ENCODE results near the gene CERK. TPM values are rescaled to one million over a fixed set of nuclear protein-coding genes. Genes with fewer than 3 reads are reported as not detected.

CERK gene
- total and polyA plus RNA-seq, 5 experiments from 2014 or later, result 39.4 to 185 (median 61.2) TPM

DNA sequence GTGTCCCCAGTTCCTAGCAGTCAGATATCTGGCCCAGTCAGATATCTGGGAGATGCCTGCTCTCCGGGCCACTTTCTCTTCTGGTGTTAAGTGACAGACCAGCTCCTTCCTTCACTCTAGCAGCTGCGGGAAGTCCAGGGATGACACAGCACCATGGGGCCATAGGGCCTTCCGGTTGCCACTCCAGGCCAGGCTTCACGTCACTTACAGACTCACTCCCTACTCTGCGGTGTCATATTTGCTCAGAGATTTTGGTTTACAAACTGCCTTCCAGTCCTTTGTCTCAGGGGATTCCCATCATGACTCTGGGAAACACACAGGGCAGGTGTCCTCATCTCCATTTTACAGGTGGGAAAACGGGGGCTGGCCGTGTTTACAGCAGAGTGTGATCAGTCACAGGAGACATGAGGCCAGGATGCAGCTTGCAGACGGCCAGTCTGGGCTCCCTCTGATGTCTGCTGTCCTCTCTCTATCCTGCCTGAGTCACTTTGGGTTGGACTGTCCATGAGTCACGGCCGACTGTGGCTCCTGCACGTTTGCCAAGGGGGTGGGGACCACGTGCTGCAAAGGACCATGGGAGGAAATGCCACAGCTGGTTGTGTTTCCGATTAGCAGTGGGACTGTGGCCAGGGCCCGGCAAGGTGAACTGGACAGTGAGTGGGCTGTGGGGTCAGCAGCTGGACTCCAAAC is 16.2 kb upstream of the CERK start:
- no peak for DNase-seq
- H3K27me3 Mint-ChIP-seq, result peaks cover 0 to 2% (median 0%) of the 10 kb centered on the region in 5 donors
- peaks cover 0 to 6% (median 3%) of the 10 kb centered on the region in 9 donors for H3K9me3 Mint-ChIP-seq
- no peak for ATAC-seq
- peak overlapping the region in 4 of 10 donors; percentile 10 to 91 (median 62) for H3K27ac Mint-ChIP-seq
- H3K4me3 Mint-ChIP-seq, result peak overlapping the region in 1 of 10 donors; percentile 55
- peaks cover 23 to 46% (median 35%) of the 10 kb centered on the region in 4 donors for H3K4me1 Mint-ChIP-seq
- peaks cover 0 to 4% (median 0%) of the 10 kb centered on the region in 3 donors for H3K36me3 Mint-ChIP-seq
- POLR2A ChIA-PET, result interaction anchor here (1.0 to 3.6 kb wide), 4 partner anchors 8 to 20 kb away, joined by 4 to 15 read pairs (median 6); partner anchors contain the start of gene TBC1D22A

GRCh38 chr22:46753761-46754109 is 15.7 kb upstream of the CERK start:
- DNase-seq, result no peak
- H3K27ac Mint-ChIP-seq, result peak overlapping the region in 2 of 10 donors; percentile 43 to 91
- H3K9me3 Mint-ChIP-seq, result peaks cover 0 to 6% (median 3%) of the 10 kb centered on the region in 9 donors
- no peak overlapping the region for H3K4me3 Mint-ChIP-seq
- POLR2A ChIA-PET, result interaction anchor here (1.0 to 1.6 kb wide), 3 partner anchors 8 to 20 kb away, joined by 4 to 6 read pairs (median 5); partner anchors contain the start of gene TBC1D22A
- peaks cover 0 to 2% (median 0%) of the 10 kb centered on the region in 5 donors for H3K27me3 Mint-ChIP-seq
- ATAC-seq, result no peak
- H3K4me1 Mint-ChIP-seq, result peaks cover 25 to 49% (median 37%) of the 10 kb centered on the region in 4 donors
- H3K36me3 Mint-ChIP-seq, result peaks cover 0 to 4% (median 0%) of the 10 kb centered on the region in 3 donors

DNA sequence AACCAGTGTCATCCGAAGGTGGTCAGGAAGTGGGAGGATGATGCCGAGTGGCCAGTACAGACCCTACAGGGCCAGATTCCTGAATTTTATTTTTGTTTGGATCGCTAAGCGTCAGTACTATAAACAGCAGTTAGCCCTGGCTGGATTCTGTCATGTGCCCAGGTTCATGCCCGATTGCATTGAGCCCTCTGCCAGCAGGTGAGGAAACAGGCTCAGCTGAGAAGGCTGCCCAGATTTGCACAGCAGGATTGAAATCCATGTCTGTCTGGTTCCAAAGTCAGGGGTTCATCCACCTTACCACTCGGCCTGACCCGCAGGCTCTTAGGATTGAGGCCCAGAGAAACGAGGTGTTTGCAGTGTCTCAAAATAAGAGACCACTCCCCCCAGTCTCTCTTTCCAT is 15.3 kb upstream of the CERK start:
- DNase-seq (no peak), ATAC-seq (no peak)
- POLR2A ChIA-PET, result interaction anchor here (1.2 to 1.6 kb wide), 2 partner anchors 9 to 20 kb away, joined by 4 to 6 read pairs; partner anchors contain the start of gene TBC1D22A

GRCh38 chr22:46752988-46753310 is 14.9 kb upstream of the CERK start:
- POLR2A ChIA-PET, result interaction anchor here (1.2 to 1.6 kb wide), 2 partner anchors 9 to 21 kb away, joined by 4 to 6 read pairs; partner anchors contain the start of gene TBC1D22A
- ATAC-seq (no peak), DNase-seq (no peak)
- H3K4me3 Mint-ChIP-seq, result no peak overlapping the region
- peaks cover 0 to 2% (median 0%) of the 10 kb centered on the region in 5 donors for H3K27me3 Mint-ChIP-seq
- H3K27ac Mint-ChIP-seq, result no peak overlapping the region
- H3K4me1 Mint-ChIP-seq, result peaks cover 21 to 45% (median 34%) of the 10 kb centered on the region in 4 donors
- H3K36me3 Mint-ChIP-seq, result peaks cover 0 to 4% (median 0%) of the 10 kb centered on the region in 3 donors
- H3K9me3 Mint-ChIP-seq, result peaks cover 0 to 6% (median 3%) of the 10 kb centered on the region in 9 donors

More for the DNA sequence above, 15.3 kb upstream of the CERK start:
- Mint-ChIP-seq H3K4me3 (no peak overlapping the region), H3K27me3 (peaks cover 0 to 2% (median 0%) of the 10 kb centered on the region in 5 donors), H3K9me3 (peaks cover 0 to 6% (median 3%) of the 10 kb centered on the region in 9 donors), H3K36me3 (peaks cover 0 to 4% (median 0%) of the 10 kb centered on the region in 3 donors), H3K27ac (peak overlapping the region in 2 of 10 donors; percentile 24 to 91), H3K4me1 (peaks cover 22 to 46% (median 36%) of the 10 kb centered on the region in 4 donors)

- DNase-seq (no peak), ATAC-seq (no peak)
- H3K9me3 Mint-ChIP-seq, result peaks cover 0 to 6% (median 3%) of the 10 kb centered on the region in 9 donors
- peak overlapping the region in 6 of 10 donors; percentile 6 to 99 (median 48) for H3K27ac Mint-ChIP-seq
- H3K4me3 Mint-ChIP-seq, result no peak overlapping the region
- H3K4me1 Mint-ChIP-seq, result peaks cover 21 to 49% (median 34%) of the 10 kb centered on the region in 4 donors
- POLR2A ChIA-PET, result interaction anchor here (4.6 to 6.0 kb wide), 2 partner anchors 10 to 14 kb away, joined by 134 to 151 read pairs; partner anchors contain the start of genes CERK and TBC1D22A
- H3K27me3 Mint-ChIP-seq, result peaks cover 0 to 2% (median 0%) of the 10 kb centered on the region in 5 donors
- H3K36me3 Mint-ChIP-seq, result peaks cover 0 to 4% (median 0%) of the 10 kb centered on the region in 3 donors
These were observed 14.4 kb upstream of the CERK start for GRCh38 chr22:46752286-46752987.

DNA sequence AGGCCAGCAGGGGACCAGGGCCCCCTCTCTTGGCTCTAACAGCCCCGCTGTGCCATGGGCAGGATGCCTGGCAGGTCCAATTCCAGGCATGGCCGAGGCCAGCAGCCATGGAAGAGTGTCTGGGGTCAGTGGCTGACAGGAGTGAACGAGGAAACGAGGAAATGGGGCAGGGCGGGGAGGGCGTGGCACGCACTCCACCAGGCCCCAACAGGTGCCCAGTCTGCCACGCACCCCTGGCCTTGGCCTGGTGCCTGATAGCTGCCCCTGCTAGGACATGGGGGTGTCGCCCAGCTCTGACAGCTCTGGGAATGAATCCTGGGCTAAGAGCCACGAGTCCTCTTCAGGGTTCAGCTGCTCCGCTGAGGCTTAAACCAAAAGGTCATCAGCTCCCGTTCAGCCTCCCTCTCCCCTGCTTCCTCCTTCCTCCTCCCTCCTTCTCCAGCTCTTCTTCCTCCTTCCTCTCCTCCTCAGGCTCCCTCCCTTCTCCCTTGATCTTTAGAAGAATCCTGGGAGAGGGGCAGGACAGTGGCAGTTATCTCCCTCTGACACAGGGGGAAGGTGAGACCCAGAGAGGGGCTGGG is 12.9 kb upstream of the CERK start:
- DNase-seq, result no peak
- no peaks in the 10 kb centered on the region for H3K9me3 Mint-ChIP-seq
- H3K4me1 Mint-ChIP-seq, result peaks cover 17 to 44% (median 30%) of the 10 kb centered on the region in 4 donors
- peaks cover 0 to 2% (median 0%) of the 10 kb centered on the region in 5 donors for H3K27me3 Mint-ChIP-seq
- H3K36me3 Mint-ChIP-seq, result no peaks in the 10 kb centered on the region
- H3K4me3 Mint-ChIP-seq, result peak overlapping the region in 2 of 10 donors; percentile 34 to 59
- peak overlapping the region in 9 of 10 donors; percentile 58 to 99 (median 96) for H3K27ac Mint-ChIP-seq
- ATAC-seq, result no peak
- POLR2A ChIA-PET, result interaction anchor here (1.6 to 6.0 kb wide), 5 partner anchors 11 to 53 kb away, joined by 6 to 151 read pairs (median 30); partner anchors contain the start of genes CERK and TBC1D22A

DNA sequence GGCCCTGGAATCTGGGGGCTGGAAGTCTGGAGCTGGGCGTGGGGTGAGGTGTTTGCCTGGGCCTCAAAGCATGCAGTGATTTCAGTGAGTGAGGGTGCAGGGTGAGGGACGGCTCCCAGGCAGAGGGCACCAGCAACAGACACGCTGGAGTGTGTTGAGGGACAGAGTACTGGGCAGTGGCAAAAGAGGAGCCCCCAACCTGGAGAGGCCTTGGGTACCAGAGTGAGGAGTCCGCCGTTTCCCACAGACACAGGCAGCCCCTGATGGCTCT is 12.4 kb upstream of the CERK start:
- H3K36me3 Mint-ChIP-seq, result no peaks in the 10 kb centered on the region
- peaks cover 17 to 44% (median 30%) of the 10 kb centered on the region in 4 donors for H3K4me1 Mint-ChIP-seq
- H3K4me3 Mint-ChIP-seq, result peak overlapping the region in 1 of 10 donors; percentile 80
- POLR2A ChIA-PET, result interaction anchor here (1.6 to 6.0 kb wide), 5 partner anchors 12 to 53 kb away, joined by 6 to 151 read pairs (median 30); partner anchors contain the start of genes CERK and TBC1D22A
- no peak for ATAC-seq
- peaks cover 0 to 2% (median 0%) of the 10 kb centered on the region in 5 donors for H3K27me3 Mint-ChIP-seq
- peak overlapping the region; percentile 85 to 99 (median 96) for H3K27ac Mint-ChIP-seq
- no peaks in the 10 kb centered on the region for H3K9me3 Mint-ChIP-seq
- no peak for DNase-seq

DNA sequence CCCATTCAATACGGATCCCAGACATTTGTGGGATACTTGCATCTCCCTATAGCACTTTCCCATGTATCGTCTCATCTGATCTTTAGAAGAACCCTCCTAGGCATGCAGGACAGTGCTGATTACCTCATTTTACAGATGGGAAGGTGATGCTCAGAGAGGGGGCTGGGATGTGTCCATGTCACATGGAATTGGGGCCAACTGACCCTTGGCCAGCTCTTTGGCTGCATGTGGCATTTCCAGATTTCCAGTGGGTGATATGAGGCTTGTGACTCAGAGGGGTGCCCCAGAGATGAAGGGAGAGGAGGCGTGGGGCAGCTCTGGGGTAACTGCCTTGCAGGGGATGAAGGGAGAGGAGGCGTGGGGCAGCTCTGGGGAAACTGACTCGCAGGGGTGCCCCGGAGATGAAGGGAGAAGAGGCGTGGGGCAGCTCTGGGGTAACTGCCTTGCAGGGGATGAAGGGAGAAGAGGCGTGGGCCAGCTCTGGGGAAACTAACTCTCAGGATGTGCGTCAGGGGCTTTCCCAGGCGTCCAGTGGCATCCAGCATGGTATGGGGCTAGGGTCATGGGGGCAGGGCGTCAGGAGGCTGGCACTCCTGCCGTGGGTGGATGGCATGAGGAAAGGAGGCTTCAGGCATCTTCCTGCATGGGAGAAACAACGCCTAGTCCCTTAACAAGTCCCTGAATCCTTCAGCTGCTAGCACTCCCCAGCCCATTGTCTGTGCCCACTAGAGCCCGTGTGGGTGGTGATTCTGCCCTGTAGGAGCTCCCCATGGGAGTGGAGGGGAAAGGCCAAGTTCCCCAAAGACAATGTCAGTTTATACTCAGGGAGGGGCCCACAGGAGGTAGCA is 11.9 kb upstream of the CERK start:
- Mint-ChIP-seq H3K4me3 (peak overlapping the region; percentile 64 to 90 (median 82)), H3K27me3 (peaks cover 0 to 2% (median 0%) of the 10 kb centered on the region in 5 donors), H3K36me3 (no peaks in the 10 kb centered on the region), H3K4me1 (peaks cover 17 to 42% (median 30%) of the 10 kb centered on the region in 4 donors), H3K27ac (peak overlapping the region; percentile 92 to 99 (median 96)), H3K9me3 (no peaks in the 10 kb centered on the region)
- ATAC-seq, result no peak
- no peak for DNase-seq
- POLR2A ChIA-PET, result interaction anchor here (1.2 to 6.0 kb wide), 10 partner anchors 12 to 54 kb away, joined by 3 to 151 read pairs (median 7); partner anchors contain the start of genes CERK and TBC1D22A

DNA sequence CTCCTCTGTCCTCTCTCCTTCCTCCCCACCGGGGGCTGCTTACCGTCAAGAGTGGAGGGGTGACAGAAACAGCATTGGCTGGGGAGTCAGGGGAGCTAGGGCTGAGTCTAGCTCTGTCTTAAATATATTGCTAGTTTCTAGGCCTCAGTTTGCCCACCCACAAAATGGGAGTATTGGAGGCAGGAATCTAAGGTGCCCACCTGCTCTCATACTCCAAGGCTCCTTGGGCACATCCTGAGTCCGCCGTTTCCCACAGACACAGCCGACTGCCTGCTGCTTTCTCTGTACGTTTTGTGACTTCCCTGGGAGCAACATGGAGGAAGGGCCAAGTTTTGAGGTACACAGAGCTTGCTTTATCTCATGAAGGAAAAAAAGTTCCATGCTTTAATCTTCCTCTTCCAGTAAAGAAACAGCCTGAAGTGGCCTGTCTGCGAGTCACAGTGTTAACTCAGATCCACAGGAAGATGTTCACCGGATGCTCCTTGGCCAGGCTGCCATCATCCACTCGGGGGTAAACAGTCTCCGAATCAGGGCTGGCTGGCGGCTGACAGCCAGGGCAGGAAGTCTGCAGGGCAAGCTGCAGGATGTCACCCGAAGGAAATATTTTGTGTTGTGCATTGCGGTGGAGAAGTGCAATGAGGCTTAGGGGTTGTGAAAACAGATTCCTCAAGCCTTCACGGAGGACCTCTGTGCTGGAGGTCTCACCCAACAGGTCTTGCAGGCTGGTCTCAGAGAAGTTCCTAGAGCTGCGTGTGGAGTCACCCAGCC is 11.0 kb upstream of the CERK start:
- H3K9me3 Mint-ChIP-seq, result no peaks in the 10 kb centered on the region
- peak; percentile 96 to 98 for ATAC-seq
- H3K36me3 Mint-ChIP-seq, result no peaks in the 10 kb centered on the region
- peak overlapping the region; percentile 92 to 99 (median 96) for H3K27ac Mint-ChIP-seq
- peaks cover 0 to 2% (median 0%) of the 10 kb centered on the region in 5 donors for H3K27me3 Mint-ChIP-seq
- peak overlapping the region; percentile 64 to 90 (median 82) for H3K4me3 Mint-ChIP-seq
- peak; percentile 28 to 85 (median 65) for DNase-seq
- peaks cover 17 to 35% (median 30%) of the 10 kb centered on the region in 4 donors for H3K4me1 Mint-ChIP-seq
- POLR2A ChIA-PET, result interaction anchor here (0.7 to 6.0 kb wide), 13 partner anchors 8 to 54 kb away, joined by 3 to 151 read pairs (median 6); partner anchors contain the start of genes CERK and TBC1D22A

- Mint-ChIP-seq H3K4me3 (peak overlapping the region in 7 of 10 donors; percentile 80 to 90 (median 84)), H3K27ac (peak overlapping the region; percentile 92 to 99 (median 96)), H3K36me3 (no peaks in the 10 kb centered on the region), H3K4me1 (peaks cover 17 to 32% (median 27%) of the 10 kb centered on the region in 4 donors), H3K27me3 (peaks cover 0 to 2% (median 0%) of the 10 kb centered on the region in 5 donors), H3K9me3 (no peaks in the 10 kb centered on the region)
- ATAC-seq (no peak), DNase-seq (no peak)
- POLR2A ChIA-PET, result interaction anchor here (0.7 to 6.0 kb wide), 10 partner anchors 8 to 55 kb away, joined by 3 to 151 read pairs (median 7); partner anchors contain the start of genes CERK and TBC1D22A
These were observed 10.3 kb upstream of the CERK start for GRCh38 chr22:46748206-46748907.

Data from naive thymus-derived CD8-positive, alpha-beta T cell (primary cell).